GM12874 (cell line): ENCODE results near the gene RGS11.

Experiments used
- CTCF ChIP-seq: IDR thresholded peaks from 2 replicates; pipeline ENCODE4 v1.5.1; 2011; ENCODE audit warnings: low read depth, mild to moderate bottlenecking, control low read depth, low read length, moderate library complexity; ENCODE audit not compliant: insufficient read depth

RGS11 gene

DNA sequence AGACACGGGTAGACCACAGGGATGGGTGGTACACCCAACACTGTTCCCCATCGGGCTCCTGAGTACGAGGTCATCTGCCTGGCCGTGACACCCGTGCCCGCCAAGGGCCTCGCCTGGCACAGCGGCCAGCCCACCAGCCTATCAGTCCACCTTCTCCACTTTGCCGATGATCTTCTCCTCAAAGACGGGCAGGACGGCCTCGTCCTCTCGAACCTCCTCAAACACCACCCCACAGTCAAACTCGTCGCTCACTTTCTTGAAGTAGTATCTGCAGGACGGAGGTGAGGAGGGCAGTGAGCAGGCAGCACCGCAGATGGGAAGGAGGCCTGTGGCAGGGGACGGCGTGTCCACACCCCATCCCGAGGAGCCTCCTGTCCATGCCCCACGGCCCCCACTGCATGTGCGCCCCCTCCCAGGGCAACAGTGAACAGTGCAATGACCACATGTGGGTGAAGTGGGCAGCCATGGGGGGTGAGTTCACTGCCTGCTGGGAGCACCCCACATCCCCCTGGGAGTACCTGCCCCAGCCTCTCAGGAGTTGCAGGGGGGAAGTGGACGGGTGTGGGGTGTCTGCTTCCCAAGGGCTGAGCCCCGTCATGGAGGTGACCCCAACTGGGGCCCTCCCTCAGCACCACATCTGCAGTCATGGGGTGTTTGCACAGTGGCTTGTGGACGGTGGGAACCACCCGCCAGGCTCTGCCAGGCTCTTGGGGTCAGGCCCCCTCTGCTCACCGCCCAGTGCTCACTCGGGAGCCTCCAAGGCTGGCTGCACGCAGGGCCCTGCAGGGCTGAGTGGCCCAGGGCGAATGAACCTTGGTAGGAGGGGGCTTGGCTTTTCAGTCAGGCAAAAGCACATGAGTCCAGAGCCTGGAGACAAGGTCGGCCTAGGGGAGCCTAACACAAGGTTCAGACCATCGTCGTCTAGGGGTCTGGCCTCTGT is 12.5 kb upstream of the RGS11 start:
- no peak for TF ChIP-seq CTCF

DNA sequence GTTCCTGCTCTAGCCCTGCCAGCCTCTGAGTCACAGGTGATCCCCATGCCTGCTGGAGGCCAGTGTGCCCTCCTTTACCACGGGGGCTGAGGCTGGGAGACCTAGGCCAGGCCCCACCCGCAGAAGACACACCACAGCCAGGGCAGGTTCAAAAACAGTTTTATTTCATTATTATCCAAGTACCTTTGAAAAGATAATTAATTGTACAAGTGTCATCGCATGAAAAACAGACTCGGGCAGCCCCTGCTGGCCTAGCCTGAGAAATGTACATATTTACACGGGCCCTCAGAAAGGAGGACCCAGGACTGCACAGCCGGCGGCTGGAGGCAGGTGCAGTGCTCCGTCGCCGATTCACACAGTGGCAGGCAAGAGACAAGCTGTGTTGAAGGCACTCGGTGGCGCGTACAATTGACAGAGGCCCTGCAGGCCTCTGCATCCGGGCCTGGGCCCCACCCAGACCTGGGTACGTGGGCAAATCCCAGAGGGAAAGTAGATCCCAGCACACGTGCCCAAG is 11.6 kb upstream of the RGS11 start:
- no peak for TF ChIP-seq CTCF

- no peak for TF ChIP-seq CTCF
These were observed 10.9 kb upstream of the RGS11 start for GRCh38 chr16:286491-287297.

- TF ChIP-seq CTCF, result no peak
These were observed 9.7 kb upstream of the RGS11 start for GRCh38 chr16:285146-286055.

- TF ChIP-seq CTCF, result no peak
These were observed 8.7 kb upstream of the RGS11 start for GRCh38 chr16:284204-285120.

DNA sequence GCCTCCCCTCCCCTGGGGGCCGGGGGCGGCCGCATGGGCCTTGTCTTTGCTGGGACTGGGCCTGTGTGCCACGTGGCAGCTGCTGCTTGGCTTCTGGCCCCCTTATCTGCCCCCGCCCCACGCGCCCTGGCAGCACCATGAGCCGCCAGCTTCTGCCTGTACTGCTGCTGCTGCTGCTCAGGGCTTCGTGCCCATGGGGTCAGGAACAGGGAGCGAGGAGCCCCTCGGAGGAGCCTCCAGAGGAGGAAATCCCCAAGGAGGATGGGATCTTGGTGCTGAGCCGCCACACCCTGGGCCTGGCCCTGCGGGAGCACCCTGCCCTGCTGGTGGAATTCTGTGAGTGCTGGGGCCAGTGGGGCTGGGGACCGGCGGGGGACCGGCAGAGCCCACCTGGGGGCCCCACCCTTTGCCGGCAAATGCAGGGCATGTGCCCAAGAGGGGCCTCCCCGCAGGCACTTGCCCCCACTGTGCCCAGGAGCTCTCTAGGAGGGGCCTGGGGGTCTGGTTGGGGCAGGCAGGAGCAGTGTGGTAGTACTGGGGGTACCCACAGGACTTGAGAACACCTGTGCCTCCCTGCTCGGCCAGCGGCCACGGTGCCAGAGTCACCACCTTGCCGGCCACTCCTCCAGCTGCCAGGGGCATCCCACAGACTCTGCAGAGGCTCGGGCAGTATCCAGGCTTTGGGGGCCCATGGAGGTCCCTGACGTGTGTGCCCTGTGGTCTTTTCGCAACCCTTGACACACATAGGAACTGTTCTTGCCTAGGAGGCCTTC is 7.5 kb upstream of the RGS11 start, which contains the start of gene PDIA2:
PDIA2 (plus strand) TSS at position 132 of the 773 bp plus-strand sequence; CDS start at position 138, 6 bp downstream.
- TF ChIP-seq CTCF, result no peak
